Measurements from ENCODE around the gene KY. TPM values are rescaled to one million over a fixed set of nuclear protein-coding genes. Genes with fewer than 3 reads are reported as not detected.

KY gene, protein sequence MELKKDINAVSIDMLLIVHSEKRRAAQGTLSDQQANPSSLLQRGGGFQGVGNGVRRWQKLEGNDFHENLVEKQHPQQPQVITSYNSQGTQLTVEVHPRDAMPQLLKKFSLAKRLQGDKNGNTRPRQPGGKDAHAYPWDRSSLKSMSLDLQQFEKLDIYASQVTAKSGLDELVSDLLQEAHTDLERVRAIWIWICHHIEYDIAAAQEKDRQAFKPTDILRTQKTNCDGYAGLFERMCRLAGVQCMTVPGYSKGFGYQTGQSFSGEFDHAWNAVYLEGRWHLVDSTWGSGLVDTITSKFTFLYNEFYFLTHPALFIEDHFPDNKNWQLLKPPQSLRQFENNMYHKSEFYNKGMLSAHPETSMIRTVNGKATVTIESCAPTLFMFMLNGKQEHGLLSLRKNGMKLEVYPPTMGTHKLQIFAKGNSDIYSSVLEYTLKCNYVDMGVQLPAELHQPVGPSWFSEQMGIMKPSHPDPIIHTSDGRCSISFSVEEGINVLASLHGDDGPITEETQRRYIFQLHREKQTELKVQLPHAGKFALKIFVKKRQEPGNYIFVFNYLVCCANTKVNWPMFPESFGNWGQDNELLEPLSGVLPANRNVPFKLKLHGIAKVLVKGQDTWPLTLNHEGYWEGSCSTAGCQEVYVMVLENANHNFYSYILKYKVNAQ
- not detected in 2 replicates for total RNA-seq
- total RNA-seq (2013): 1.4 TPM
- not detected in 2 replicates for polyA plus RNA-seq
- polyA minus RNA-seq: not detected in 2 replicates

DNA sequence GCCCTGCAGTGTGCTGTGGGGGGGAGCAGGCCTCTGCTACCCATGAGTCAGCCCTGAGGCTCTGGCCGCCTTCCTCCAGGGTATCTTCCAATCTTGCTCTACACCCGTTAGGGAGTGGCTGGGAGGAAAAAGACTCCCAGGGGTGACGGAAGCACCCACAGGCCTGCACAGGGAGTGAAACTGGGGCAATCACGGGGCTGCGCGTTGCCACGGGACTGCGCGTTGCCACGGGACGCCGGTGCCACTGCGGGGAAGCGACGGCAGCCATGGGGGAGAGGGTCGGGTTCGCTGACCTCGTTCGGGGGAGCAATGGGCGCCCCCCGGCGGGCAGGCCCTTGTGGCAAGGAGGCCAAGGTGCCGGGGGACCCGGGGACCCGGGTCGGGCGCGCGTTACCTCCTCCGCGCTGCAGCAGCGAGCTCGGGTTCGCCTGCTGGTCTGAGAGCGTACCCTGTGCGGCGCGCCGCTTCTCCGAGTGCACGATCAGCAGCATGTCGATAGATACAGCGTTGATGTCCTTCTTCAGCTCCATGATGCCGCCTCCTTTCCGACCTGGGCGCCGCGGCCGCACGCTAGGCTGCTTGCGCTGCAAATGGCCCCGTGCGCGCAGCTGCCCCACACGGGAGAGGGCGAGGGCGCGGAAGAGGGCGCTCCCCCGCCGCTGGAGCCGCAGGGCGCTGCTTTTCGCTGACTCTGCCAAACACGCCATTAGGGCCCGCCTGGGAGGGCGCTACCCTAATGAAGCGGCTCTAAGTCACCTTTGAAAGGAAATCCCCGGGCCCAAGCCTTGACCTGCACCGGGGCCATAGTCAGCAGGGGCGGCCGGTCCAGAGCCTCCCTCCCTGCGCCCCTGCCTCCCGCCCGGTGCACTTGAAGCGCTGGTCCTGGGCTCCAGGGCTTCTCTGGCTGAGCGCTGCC lies at the start of gene KY:
Gene KY, minus strand, starts transcription at position 592 of the 916 bp plus-strand sequence. Its CDS starts 62 bp downstream, at position 530.
- no peak within 1 kb of the TSS for H3K27ac Mint-ChIP-seq
- no peak within 1 kb of the TSS for H2AFZ ChIP-seq (ENCODE audit: insufficient read depth, low read depth, low read length, poor library complexity, severe bottlenecking)
- ChIA-PET CTCF (no interaction called here), POLR2A (no interaction called here)
- H3K4me1 Mint-ChIP-seq: peaks cover 1% of the 10 kb centered on the region
- no peaks in the 10 kb centered on the region for H3K79me2 ChIP-seq (ENCODE audit: control insufficient read depth, insufficient read depth, low read length)
- H3K4me1 ChIP-seq (ENCODE audit: control insufficient read depth in 2 of 2, insufficient read depth in 2 of 2, low read length in 2 of 2): no peaks in the 10 kb centered on the region
- no peak for TF ChIP-seq EZH2 (IDR thresholded peaks at IDR 0.05; ENCODE audit: borderline replicate concordance, insufficient read depth, low read depth, low read length, poor library complexity, severe bottlenecking)
- TF ChIP-seq, protein P1, sequence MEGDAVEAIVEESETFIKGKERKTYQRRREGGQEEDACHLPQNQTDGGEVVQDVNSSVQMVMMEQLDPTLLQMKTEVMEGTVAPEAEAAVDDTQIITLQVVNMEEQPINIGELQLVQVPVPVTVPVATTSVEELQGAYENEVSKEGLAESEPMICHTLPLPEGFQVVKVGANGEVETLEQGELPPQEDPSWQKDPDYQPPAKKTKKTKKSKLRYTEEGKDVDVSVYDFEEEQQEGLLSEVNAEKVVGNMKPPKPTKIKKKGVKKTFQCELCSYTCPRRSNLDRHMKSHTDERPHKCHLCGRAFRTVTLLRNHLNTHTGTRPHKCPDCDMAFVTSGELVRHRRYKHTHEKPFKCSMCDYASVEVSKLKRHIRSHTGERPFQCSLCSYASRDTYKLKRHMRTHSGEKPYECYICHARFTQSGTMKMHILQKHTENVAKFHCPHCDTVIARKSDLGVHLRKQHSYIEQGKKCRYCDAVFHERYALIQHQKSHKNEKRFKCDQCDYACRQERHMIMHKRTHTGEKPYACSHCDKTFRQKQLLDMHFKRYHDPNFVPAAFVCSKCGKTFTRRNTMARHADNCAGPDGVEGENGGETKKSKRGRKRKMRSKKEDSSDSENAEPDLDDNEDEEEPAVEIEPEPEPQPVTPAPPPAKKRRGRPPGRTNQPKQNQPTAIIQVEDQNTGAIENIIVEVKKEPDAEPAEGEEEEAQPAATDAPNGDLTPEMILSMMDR (IDR thresholded peaks at IDR 0.05): no peak
- H3K27ac ChIP-seq (ENCODE audit: low read length in 2 of 2): no peak within 1 kb of the TSS
- DNase-seq (no peak), ATAC-seq (ENCODE audit: low read depth) (no peak)
- H3K9me3 Mint-ChIP-seq (ENCODE audit: insufficient read depth): no peaks in the 10 kb centered on the region
- H3K9ac ChIP-seq (ENCODE audit: low read length): no peak within 1 kb of the TSS
- 6% methylated on average over 77 of the region's 77 CpGs for WGBS (ENCODE audit: insufficient coverage)
- H3K9me3 ChIP-seq (ENCODE audit: control extremely low read depth in 1 of 3, control insufficient read depth in 2 of 3, insufficient read depth in 1 of 3, low read length in 2 of 3): peaks cover 0 to 3% (median 0%) of the 10 kb centered on the region in 3 donors
- H3K27me3 ChIP-seq (replicated peaks in 1 of 4; ENCODE audit: control extremely low read depth in 1 of 4, control insufficient read depth in 3 of 4, insufficient read depth in 4 of 4, low read length in 3 of 4): peaks cover 0 to 11% (median 4%) of the 10 kb centered on the region in 4 experiments
- intact Hi-C loops (cut with micrococcal nuclease): no loop called here
- no peaks in the 10 kb centered on the region for H4K20me1 ChIP-seq (ENCODE audit: control insufficient read depth, insufficient read depth, low read length, poor library complexity, severe bottlenecking)
- no peak within 1 kb of the TSS for H3K4me3 Mint-ChIP-seq
- no peaks in the 10 kb centered on the region for H3K36me3 ChIP-seq (replicated peaks in 1 of 2; ENCODE audit: control extremely low read depth in 1 of 2, control insufficient read depth in 1 of 2, extremely low read depth in 1 of 2, insufficient read depth in 2 of 2, low read length in 1 of 2)
- H3K4me3 ChIP-seq (ENCODE audit: control extremely low read depth in 1 of 5, extremely low read depth in 1 of 5, insufficient read depth in 1 of 5, low read depth in 2 of 5, low read length in 4 of 5): no peak within 1 kb of the TSS
- H3K27me3 Mint-ChIP-seq: peaks cover 29% of the 10 kb centered on the region
- H3K4me2 ChIP-seq (replicated peaks; ENCODE audit: low read depth, low read length, poor library complexity, severe bottlenecking): no peak within 1 kb of the TSS

Data from B cell (primary cell).